Activated gamma-delta T cell (primary cell): ENCODE measurements around the gene ZNF358.
"Not testable (repeated sequence)": the region's sequence is repeated elsewhere in the genome, so short reads cannot be mapped to it uniquely, and the experiment has no call there.

Experiments
- DNase-seq: peaks from one replicate; lab custom pipeline; 2025; lab: John Stamatoyannopoulos, UW

ZNF358 gene

GRCh38 chr19:7535998-7536695, 20.2 kb downstream of the ZNF358 start:
- DNase-seq, result no peak

- not testable (repeated sequence) for DNase-seq
Observed at GRCh38 chr19:7538990-7539389, 23.1 kb downstream of the ZNF358 start.

- no peak for DNase-seq
Observed at GRCh38 chr19:7539827-7540425, 24.0 kb downstream of the ZNF358 start.

GRCh38 chr19:7540761-7541474, 25.0 kb downstream of the ZNF358 start:
- no peak for DNase-seq

- no peak for DNase-seq
Observed at GRCh38 chr19:7541475-7541824, 25.5 kb downstream of the ZNF358 start.

GRCh38 chr19:7541828-7542443, 26.0 kb downstream of the ZNF358 start:
- no peak for DNase-seq

- no peak for DNase-seq
Observed at GRCh38 chr19:7542556-7543348, 26.8 kb downstream of the ZNF358 start.

GRCh38 chr19:7544626-7545025, 28.7 kb downstream of the ZNF358 start:
- DNase-seq, result no peak

- DNase-seq, result no peak
Observed at GRCh38 chr19:7545300-7545699, 29.4 kb downstream of the ZNF358 start.

GRCh38 chr19:7545904-7546303, 30.0 kb downstream of the ZNF358 start:
- DNase-seq, result no peak

- DNase-seq, result no peak
Observed at GRCh38 chr19:7547159-7547558, 31.3 kb downstream of the ZNF358 start.

- DNase-seq, result no peak
Observed at GRCh38 chr19:7549429-7550148, 33.7 kb downstream of the ZNF358 start.

GRCh38 chr19:7550169-7550770, 34.4 kb downstream of the ZNF358 start:
- no peak for DNase-seq

- no peak for DNase-seq
Observed at GRCh38 chr19:7550987-7551761, 35.3 kb downstream of the ZNF358 start.

- DNase-seq, result no peak
Observed at GRCh38 chr19:7552781-7553180, 36.9 kb downstream of the ZNF358 start.

GRCh38 chr19:7554565-7554964, 38.7 kb downstream of the ZNF358 start:
- no peak for DNase-seq

- no peak for DNase-seq
Observed at GRCh38 chr19:7554990-7555864, 39.3 kb downstream of the ZNF358 start.

- no peak for DNase-seq
Observed at GRCh38 chr19:7556696-7557315, 40.9 kb downstream of the ZNF358 start.

GRCh38 chr19:7558667-7559066, 42.8 kb downstream of the ZNF358 start:
- no peak for DNase-seq
